ENCODE results near the gene ADARB2. TPM values are rescaled to one million over a fixed set of nuclear protein-coding genes. Genes with fewer than 3 reads are reported as not detected.
"Not testable (repeated sequence)": the region's sequence is repeated elsewhere in the genome, so short reads cannot be mapped to it uniquely, and the experiment has no call there.

The ADARB2 gene
- total RNA-seq, 1 experiment from 2014 or later: not detected

- Mint-ChIP-seq H3K4me1 (ENCODE audit: low read depth, unreplicated experiment) (no peaks in the 10 kb centered on the region), H3K27ac (ENCODE audit: unreplicated experiment) (no peak overlapping the region), H3K27me3 (ENCODE audit: unreplicated experiment) (peaks cover 64% of the 10 kb centered on the region), H3K9me3 (ENCODE audit: low read depth, unreplicated experiment) (no peaks in the 10 kb centered on the region), H3K36me3 (ENCODE audit: insufficient read depth, unreplicated experiment) (peaks cover 8% of the 10 kb centered on the region), H3K4me3 (ENCODE audit: low read depth, unreplicated experiment) (no peak overlapping the region)
- no TSS peak for BruUV-seq (replicated peaks)
- DNase-seq: no peak
- no peak for TF ChIP-seq CTCF (IDR thresholded peaks at IDR 0.05; ENCODE audit: unreplicated experiment)
- CTCF ChIA-PET: no interaction called here
- intact Hi-C loops (cut with micrococcal nuclease; ENCODE audit: unreplicated experiment): no loop called here
Observed at GRCh38 chr10:1328981-1329614, 408.2 kb downstream of the ADARB2 start.

DNA sequence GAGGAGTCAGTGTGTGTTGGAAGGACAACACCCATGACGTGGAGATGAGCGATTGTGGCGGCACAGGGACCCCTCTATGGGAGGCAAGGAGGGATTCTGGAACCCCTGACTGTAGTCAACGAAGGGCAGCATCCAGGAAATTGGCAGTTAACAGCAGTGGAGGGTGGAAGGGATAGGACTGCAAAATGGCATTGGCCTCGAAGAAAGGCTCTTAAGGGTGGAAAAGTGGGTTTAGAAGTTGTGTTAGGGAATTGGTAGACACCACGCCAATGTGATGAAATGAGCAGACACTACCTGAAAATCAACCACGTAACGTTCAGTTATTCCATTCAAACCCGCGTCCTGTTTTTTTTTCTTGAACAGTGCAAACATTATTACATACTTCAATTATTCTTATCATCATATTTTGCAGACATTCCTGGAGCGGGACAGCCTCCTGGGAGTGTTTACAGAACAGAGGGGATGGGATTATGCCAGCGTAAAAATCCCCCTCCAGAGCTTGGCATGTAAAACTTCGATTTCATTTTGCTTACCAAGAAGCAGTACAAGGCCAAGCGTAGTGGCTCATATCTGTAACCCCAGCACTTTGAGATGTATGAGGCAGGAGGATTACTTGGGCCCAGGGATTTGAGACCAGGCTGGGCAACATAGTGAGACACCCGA, 409.0 kb downstream of the ADARB2 start:
- H3K4me1 Mint-ChIP-seq (ENCODE audit: low read depth, unreplicated experiment): no peaks in the 10 kb centered on the region
- no peak for TF ChIP-seq CTCF (IDR thresholded peaks at IDR 0.05; ENCODE audit: unreplicated experiment)
- peaks cover 64% of the 10 kb centered on the region for H3K27me3 Mint-ChIP-seq (ENCODE audit: unreplicated experiment)
- no TSS peak for BruUV-seq (replicated peaks)
- H3K4me3 Mint-ChIP-seq (ENCODE audit: low read depth, unreplicated experiment): no peak overlapping the region
- DNase-seq: no peak
- H3K36me3 Mint-ChIP-seq (ENCODE audit: insufficient read depth, unreplicated experiment): peaks cover 8% of the 10 kb centered on the region
- intact Hi-C loops (cut with micrococcal nuclease; ENCODE audit: unreplicated experiment): no loop called here
- CTCF ChIA-PET: no interaction called here
- H3K9me3 Mint-ChIP-seq (ENCODE audit: low read depth, unreplicated experiment): no peaks in the 10 kb centered on the region
- no peak overlapping the region for H3K27ac Mint-ChIP-seq (ENCODE audit: unreplicated experiment)

GRCh38 chr10:1327759-1328158, 409.6 kb downstream of the ADARB2 start:
- no TSS peak for BruUV-seq (replicated peaks)
- H3K4me1 Mint-ChIP-seq (ENCODE audit: low read depth, unreplicated experiment): no peaks in the 10 kb centered on the region
- no peak for DNase-seq
- H3K27me3 Mint-ChIP-seq (ENCODE audit: unreplicated experiment): peaks cover 63% of the 10 kb centered on the region
- H3K4me3 Mint-ChIP-seq (ENCODE audit: low read depth, unreplicated experiment): no peak overlapping the region
- intact Hi-C loops (cut with micrococcal nuclease; ENCODE audit: unreplicated experiment): no loop called here
- peaks cover 8% of the 10 kb centered on the region for H3K36me3 Mint-ChIP-seq (ENCODE audit: insufficient read depth, unreplicated experiment)
- CTCF ChIA-PET: no interaction called here
- TF ChIP-seq CTCF (IDR thresholded peaks at IDR 0.05; ENCODE audit: unreplicated experiment): no peak
- H3K27ac Mint-ChIP-seq (ENCODE audit: unreplicated experiment): no peak overlapping the region
- H3K9me3 Mint-ChIP-seq (ENCODE audit: low read depth, unreplicated experiment): no peaks in the 10 kb centered on the region

DNA sequence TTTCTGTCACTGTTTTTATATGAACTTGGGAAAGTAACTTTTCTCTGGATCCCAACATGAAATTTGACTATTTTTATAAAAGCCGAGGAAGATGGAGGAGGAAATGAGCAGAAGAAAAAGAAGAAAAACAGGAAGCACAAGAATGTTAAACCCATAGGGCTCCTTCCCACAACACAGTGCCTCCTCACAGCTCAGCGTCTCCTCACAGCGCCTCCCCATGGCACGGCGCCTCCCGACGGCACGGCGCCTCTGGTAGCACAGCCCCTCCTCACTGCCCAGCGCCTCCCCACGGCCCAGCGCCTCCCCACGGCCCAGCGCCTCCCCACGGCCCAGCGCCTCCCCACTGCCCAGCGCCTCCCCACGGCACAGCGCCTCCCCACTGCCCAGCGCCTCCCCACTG, 410.8 kb downstream of the ADARB2 start:
- BruUV-seq (replicated peaks); intact Hi-C loops (cut with micrococcal nuclease; ENCODE audit: unreplicated experiment); H3K9me3 Mint-ChIP-seq (ENCODE audit: low read depth, unreplicated experiment); DNase-seq; CTCF ChIA-PET; H3K4me3 Mint-ChIP-seq (ENCODE audit: low read depth, unreplicated experiment); H3K4me1 Mint-ChIP-seq (ENCODE audit: low read depth, unreplicated experiment); H3K27ac Mint-ChIP-seq (ENCODE audit: unreplicated experiment); H3K36me3 Mint-ChIP-seq (ENCODE audit: insufficient read depth, unreplicated experiment): not testable (repeated sequence)
- H3K27me3 Mint-ChIP-seq (ENCODE audit: unreplicated experiment): peaks cover 67% of the 10 kb centered on the region

DNA sequence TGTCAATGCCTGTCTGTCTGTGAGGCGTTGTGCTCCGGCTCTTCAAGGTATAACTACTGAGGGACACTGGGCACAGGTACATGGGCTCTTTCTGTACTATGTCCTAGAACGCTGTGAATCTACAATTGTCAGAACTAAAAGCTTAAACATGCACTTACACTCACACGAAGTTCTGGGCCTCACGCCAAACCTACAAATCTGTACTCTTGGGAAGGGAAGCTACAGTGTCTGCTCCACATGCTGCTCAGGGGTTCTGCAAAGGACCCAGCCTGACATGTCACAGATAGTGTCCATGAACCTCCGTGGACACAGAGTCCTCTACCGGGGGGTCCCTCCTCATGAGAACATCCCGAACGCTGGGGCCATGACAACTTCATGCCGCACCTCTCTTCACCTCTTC, 412.4 kb downstream of the ADARB2 start:
- Mint-ChIP-seq H3K4me1 (ENCODE audit: low read depth, unreplicated experiment) (no peaks in the 10 kb centered on the region), H3K4me3 (ENCODE audit: low read depth, unreplicated experiment) (no peak overlapping the region), H3K9me3 (ENCODE audit: low read depth, unreplicated experiment) (no peaks in the 10 kb centered on the region), H3K27me3 (ENCODE audit: unreplicated experiment) (peaks cover 67% of the 10 kb centered on the region), H3K36me3 (ENCODE audit: insufficient read depth, unreplicated experiment) (peaks cover 8% of the 10 kb centered on the region), H3K27ac (ENCODE audit: unreplicated experiment) (no peak overlapping the region)
- no TSS peak for BruUV-seq (replicated peaks)
- DNase-seq: no peak
- CTCF ChIA-PET: no interaction called here
- no peak for TF ChIP-seq CTCF (IDR thresholded peaks at IDR 0.05; ENCODE audit: unreplicated experiment)
- intact Hi-C loops (cut with micrococcal nuclease; ENCODE audit: unreplicated experiment): no loop called here

All from Calu3 (cell line).